NCI-H2196 treated with DMSO at 0.1 percent for 48 hours (cell line): ENCODE data around the gene ISM2.

Source experiments
- DNase-seq: peaks from one replicate; lab custom pipeline; 2025; ENCODE audit not compliant: unreplicated experiment; lab: John Stamatoyannopoulos, UW

The ISM2 gene

GRCh38 chr14:77508876-77509275 lies 10.3 kb upstream of the ISM2 start:
- DNase-seq = no peak

GRCh38 chr14:77508249-77508648 lies 9.6 kb upstream of the ISM2 start:
- DNase-seq = no peak

- no peak for DNase-seq
These were observed 9.1 kb upstream of the ISM2 start for GRCh38 chr14:77507762-77508161.

GRCh38 chr14:77505031-77505430 lies 6.4 kb upstream of the ISM2 start:
- DNase-seq = no peak

- no peak for DNase-seq
These were observed 4.5 kb upstream of the ISM2 start for GRCh38 chr14:77503138-77503537.

GRCh38 chr14:77502109-77502782 lies 3.6 kb upstream of the ISM2 start:
- no peak for DNase-seq

- DNase-seq = no peak
These were observed 440 bp upstream of the ISM2 start for GRCh38 chr14:77498984-77499527.

GRCh38 chr14:77495334-77495733 lies 3.3 kb downstream of the ISM2 start:
- DNase-seq = no peak

- DNase-seq = no peak
These were observed 7.6 kb downstream of the ISM2 start for GRCh38 chr14:77491056-77491455.

GRCh38 chr14:77490347-77490986 lies 8.1 kb downstream of the ISM2 start:
- DNase-seq = no peak

GRCh38 chr14:77489041-77489440 lies 9.6 kb downstream of the ISM2 start:
- DNase-seq = no peak

GRCh38 chr14:77488558-77488957 lies 10.1 kb downstream of the ISM2 start:
- DNase-seq = no peak

- DNase-seq = no peak
These were observed 12.5 kb downstream of the ISM2 start for GRCh38 chr14:77485901-77486678.

- no peak for DNase-seq
These were observed 13.4 kb downstream of the ISM2 start for GRCh38 chr14:77485256-77485655.

GRCh38 chr14:77482422-77482821 lies 16.2 kb downstream of the ISM2 start:
- DNase-seq = no peak

GRCh38 chr14:77478796-77479195 lies 19.8 kb downstream of the ISM2 start:
- no peak for DNase-seq

- no peak for DNase-seq
These were observed 20.6 kb downstream of the ISM2 start for GRCh38 chr14:77478029-77478428.

- DNase-seq = no peak
These were observed 23.0 kb downstream of the ISM2 start for GRCh38 chr14:77475432-77476115.

- DNase-seq = no peak
These were observed 24.0 kb downstream of the ISM2 start for GRCh38 chr14:77474479-77475177.

GRCh38 chr14:77473921-77474320 lies 24.7 kb downstream of the ISM2 start:
- no peak for DNase-seq
